CD4-positive, alpha-beta T cell treated with Interleukin-17A for 4 hours (primary cell): Measurements from ENCODE around the gene ITGB5.

Source experiments
- DNase-seq: peaks from one replicate; pipeline ENCODE4 v3.0.0-alpha.2; 2020; ENCODE audit warnings: mixed read lengths

Gene ITGB5

DNA sequence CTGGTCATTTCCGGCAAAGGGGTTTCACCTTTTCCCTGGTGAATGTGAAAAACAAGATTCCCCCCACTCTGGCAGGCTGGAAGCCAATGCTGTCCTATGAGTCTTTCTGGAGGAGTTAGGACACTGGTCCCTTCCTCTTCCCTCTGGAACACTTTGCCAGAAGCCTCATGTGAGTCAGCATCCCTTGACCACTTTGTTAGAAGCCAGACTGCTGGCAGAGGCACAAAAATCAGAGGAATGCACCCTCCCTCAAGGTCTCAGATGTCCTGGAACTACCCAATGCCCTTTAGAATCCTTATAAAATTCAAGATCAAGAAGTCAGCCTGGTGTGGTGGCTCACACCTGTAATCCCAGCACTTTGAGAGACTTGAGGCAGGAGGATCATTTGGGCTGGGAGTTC is 26.6 kb downstream of the ITGB5 start:
- DNase-seq: no peak

DNA sequence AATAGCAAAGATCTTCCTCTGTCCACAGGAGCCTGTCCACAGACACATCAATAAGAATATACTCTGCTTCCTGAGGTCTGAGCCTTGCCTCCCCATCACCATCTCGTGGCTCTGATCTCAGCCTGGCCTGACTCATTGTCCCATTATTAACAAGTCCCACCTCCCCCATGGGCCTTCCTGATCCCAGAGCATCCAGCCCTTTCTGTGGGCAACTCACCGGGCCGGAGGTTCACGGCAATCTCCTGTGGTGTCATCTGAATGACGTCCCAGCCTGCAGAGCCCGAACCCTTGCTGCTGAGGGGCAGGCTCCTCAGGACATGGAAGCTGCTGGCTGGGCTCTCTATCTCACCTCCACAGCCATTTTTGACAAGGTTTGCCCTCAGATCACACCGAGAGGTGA is 28.1 kb downstream of the ITGB5 start:
- DNase-seq: no peak

DNA sequence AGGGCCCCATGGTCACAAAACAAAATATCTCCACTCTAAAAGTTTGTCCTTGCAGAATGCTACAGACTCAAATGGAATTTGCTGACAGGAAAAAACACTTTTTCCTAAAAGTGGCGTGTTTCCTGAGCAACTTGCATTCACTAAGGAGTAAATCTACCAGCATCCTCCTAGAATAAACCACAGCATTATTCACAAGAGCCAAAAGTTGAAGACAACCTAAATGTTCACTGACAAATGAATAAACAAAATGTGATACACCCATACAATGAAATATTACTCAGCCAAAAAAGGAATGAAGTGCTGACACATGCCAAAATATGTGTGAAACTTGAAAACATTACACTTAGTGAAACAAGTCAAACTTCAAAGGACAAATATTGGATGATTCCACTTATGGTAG is 28.9 kb downstream of the ITGB5 start:
- DNase-seq: no peak

DNA sequence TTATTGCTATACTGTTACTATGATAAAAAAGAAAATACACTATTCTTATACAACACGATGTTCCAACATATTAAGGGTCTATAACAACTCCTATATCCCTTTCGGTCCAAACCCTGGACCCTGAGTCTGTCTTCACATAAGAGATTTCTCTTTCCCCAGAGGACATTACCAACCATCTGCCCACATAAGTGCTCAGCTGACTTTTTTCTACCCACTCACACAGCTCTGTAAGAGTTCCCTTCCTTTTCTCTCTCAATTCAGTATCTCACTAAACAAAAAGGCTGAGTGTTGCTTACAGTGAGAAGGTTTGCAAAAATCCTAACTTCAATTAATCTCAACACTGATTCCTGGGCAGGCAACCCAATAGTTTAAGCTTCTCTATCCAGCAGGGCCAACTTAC is 30.5 kb downstream of the ITGB5 start:
- DNase-seq: no peak

DNA sequence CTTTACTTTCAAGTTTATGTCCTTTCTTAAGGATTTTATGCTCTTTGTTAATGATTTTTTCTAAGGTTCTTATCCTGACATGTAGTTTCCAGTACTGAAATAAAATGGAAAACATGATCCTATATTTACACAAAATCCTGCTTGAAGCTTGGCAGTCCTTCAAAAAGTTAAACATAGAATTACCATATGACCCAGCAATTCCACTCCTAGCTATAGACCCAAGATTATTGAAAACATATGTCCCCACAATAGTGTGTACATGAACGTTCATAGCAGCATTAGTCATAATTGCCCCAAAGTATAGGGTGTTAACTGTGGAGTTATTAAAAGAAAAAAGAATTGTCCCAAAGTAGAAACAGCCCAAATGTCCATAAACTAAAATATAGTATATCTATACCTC is 33.2 kb downstream of the ITGB5 start:
- DNase-seq: no peak

DNA sequence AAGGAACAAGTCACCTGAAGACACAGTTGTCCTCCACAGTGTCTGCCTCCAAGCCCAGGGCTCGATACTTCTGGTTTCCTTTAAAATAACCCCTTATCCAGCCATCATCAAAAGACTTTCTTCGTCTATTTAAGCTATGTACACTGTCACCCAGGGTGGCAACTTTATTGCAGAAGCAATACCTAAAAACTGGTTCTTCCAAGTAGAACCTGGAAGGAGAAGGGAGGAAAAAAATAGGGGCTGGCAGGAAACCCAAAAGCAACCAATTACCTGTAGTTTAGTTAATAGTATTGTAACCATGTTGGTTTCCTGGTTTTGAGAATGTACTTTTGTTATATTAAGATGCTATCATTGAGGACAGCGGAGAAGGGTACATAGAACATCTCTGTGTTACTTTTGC is 33.7 kb downstream of the ITGB5 start:
- no peak for DNase-seq

DNA sequence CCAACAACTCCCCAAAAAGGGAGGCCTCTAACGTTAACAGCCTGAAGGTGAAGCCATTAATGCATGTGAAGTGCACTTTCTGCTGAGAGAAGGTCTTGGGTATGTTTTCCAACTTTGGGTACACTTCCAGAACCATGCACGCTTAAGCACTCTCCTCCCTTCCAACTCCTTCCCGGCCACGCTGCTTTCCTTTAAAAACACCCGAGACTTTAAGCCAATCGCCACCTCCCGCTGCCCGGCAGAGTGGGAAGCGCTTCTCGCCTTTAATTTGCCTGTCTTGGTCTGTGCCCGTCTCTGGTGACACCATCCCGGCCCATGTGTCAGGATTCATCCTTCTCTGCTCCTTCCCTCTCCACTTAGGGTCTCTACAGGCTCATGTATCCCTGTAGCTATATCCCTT is 35.3 kb downstream of the ITGB5 start:
- no peak for DNase-seq

DNA sequence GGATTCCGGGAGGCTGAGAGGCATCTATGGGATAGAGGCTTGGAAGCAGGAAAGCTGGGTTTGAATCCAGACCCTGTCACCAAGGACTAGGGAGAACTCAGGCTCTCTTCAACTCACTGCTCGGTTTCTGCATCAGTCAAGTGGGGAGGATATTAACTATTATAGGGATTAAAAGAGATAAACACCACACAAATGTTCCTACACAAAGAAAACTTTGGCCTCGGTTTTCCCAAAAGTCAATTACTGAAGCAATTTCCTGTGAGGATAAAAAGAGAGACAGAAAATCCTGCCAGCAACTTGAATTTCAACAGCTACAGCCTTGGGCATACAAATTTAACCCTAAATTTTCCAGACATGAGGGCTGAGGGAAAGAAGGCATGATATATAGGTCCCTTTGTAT is 36.0 kb downstream of the ITGB5 start:
- DNase-seq: no peak

DNA sequence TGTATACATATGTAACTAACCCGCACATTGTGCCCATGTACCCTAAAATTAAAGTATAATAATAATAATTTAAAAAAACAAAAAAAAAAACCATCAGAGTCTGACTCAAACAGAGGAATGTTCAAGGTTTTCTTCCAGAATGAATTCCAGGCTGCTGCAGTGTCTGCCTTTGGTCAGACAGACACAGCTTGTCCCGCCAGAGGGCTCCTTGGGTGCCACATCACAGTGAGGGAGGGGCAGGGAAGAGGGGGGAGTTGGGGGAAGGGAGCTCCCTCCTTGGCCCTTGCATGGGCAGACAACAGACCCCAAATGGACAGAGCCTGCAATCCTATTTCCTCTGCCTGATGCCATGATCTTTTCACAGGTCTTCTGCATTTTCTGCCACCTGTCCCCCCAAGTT is 36.5 kb downstream of the ITGB5 start:
- no peak for DNase-seq

DNA sequence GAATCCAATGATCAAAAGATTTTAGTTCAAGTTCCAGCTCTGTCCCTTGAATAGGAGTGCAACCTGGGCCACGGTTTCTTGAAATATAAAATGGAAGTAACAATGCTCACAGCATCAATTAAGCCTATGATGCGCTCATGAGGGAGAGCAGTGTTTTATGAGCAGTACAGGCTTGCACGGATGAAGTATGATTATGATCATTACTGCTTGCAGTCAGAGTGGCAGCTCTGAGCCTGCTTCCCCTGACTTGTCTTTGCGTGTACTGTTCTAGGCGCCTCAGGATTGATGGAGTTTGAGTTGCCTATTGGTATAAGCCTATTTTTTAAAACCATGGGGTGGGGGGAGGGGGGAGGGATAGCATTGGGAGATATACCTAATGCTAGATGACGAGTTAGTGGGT is 37.0 kb downstream of the ITGB5 start:
- no peak for DNase-seq

DNA sequence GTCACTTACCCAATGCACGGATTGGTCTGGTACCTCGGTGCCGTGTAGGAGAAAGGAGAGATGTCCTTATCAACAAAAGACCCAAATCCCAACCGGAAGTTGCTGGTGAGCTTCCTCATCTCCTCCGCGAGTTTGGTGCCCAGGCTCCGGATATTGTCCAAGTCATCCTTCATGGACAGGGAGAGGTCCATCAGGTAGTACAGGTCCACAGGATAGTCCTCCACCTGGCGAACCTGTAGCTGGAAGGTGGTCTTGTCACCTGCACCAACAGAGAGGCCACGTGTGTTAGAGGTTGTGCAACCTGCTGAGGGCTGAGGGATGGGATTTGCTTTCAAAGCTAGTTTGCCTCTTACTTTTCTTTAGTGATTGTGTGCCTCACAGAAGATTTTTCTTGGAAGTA is 38.9 kb downstream of the ITGB5 start:
- DNase-seq: no peak

DNA sequence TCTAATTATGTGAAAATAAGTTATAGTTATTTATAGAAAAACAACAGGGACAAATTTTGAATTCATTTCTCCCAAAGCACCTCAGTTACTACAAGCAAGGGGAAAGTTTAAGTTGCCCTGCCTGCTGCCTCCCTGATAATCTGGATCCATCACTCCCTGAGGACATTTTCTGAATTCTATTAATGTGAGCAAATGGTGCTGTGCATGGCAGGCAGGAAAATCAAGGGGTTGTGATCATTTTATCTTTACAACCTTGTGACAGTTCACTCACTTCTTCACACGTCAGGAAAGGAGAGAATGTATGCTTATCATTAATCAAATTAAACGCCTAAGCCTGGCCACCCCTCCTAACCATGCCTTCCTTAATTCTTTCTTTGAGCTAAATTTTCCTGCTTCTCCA is 39.3 kb downstream of the ITGB5 start:
- no peak for DNase-seq

DNA sequence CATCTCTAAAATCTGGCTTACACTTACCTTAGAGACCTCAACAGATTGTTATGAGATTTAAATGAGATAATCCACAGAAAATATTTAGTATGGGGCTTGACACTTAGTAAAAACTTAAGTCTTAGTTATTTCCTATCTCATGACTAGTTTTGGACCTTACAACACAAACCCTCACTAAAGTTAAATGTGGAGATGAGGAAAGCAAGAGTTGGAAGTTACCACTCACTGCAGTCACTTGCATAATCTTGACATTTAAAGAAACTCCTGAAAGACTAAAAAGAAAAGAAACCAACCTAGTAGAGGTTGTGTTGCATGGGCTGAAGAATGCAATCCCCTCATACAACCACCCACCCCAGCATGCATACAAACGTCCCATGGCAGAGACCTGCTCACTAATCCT is 40.1 kb downstream of the ITGB5 start:
- DNase-seq: no peak

DNA sequence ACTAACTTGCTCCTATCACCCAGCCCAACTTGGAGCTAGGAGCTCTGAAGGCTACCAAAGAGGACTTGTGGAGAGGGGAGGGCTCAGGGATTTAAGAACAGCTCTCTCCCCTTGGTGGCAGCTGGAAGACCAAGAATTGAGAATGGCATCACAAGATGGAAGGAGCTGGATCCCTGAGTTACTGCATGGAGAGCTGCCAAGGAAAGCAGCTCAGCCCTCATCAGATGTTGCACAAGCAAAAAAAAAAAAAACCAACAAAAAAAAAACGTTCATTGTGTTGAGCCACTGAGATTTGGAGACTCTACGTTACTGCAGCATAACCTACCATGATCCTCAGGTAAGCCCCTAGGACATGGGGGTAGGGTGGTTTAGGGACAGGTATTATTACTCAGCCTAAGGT is 41.0 kb downstream of the ITGB5 start:
- no peak for DNase-seq

DNA sequence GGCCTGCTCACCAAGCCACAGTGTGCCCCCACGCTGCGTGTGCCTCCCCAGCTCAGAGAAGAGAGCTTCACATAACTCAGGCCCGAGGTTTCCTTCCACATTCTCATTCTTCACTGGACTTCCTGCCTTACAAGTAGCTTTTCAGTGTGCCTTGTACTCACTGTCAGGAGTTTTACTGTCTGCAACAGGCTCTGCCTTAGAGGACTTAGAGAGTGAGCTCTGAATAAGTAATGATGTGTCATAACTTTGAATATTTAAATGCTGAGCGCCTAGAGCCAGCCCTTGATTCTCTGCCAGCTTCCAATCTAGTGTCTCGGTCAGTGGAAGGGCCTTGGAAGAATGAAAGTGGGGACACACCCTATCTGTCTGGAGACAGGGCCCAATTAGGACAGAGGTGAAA is 41.8 kb downstream of the ITGB5 start:
- no peak for DNase-seq

DNA sequence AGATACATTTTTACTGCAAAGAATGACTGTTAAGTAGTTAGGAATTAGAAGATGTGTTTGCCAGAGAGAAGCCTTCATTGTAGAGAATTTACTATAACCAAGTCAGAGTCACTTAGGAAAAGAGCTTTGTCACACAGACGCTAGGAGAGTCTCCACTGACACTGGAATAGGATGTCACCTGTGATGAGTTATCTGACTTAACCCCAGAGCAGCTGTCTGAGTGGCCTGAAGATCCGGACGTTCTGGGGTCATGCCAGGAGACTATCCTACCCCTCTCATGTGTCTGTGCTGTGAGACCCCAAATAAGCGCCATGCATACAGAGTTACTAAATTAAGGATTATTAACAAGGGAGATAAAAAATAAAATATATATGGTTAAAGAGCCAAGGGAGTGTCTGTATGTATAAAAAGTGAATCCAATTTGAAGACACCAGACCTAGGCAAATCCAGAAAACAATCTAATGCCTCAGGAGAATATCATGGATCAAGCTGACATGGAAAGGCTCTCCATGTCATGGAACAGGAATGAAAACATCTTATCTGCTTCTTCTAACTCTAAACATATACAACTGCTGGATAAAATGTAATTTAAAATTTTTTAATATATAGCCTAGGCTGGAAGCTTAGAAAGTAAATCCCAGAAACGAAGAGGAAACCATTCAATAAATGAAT is 43.5 kb downstream of the ITGB5 start:
- no peak for DNase-seq

DNA sequence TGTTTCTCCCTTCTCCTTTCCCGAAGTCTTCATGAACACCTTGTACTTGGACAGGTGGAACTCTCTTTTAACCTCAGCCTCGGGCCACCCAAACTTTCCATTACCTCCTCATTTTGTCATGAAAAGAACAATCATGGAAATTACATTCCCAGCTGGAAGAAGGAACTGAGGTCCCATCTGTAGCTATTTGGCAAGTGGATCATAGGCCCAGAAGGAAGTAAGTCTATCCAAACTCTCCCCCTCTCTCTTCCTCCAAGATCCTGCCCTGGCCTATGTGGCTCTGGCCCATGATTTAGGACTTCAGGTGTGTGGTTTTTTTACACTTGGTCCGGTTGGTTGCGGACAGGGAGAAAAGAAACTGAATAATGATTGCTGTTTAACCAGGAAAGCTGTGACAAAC is 44.1 kb downstream of the ITGB5 start:
- DNase-seq: no peak

DNA sequence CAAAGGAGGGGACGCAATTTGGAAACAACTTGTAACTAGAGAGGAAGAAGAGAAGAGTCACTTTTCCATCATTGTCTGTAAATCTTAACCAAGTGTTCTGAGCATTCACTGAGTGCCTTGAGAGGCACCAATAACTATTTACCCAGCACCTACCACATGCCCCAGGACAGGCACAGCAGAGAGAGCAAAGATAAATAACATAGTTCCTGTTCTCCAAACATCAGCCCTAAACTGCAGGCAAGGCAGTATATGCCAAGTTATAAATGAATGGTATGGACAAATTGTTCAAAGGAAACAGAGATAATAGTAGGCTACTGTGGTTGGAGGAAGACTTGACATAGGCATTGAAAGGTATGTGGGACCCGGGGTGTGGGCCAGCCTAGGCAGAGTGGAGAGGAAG is 45.6 kb downstream of the ITGB5 start:
- no peak for DNase-seq

DNA sequence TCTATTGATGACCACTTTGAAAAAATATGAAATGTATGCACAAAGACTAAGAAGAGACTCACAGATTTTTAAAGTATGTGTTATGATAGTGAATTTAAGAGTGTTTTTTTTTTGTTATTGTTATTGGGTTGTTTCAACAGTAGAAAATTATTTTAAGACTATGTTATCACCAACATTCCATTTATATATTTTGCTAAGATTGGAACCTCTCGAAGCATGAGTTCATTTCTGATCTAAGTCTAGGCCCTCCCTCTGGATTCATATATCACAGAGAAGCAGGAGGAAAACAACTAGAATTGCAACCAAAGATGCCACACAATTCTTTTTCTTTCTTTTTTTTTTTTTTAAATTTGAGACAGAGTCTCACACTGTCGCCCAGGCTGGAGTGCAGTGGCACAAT is 46.8 kb downstream of the ITGB5 start:
- DNase-seq: no peak

DNA sequence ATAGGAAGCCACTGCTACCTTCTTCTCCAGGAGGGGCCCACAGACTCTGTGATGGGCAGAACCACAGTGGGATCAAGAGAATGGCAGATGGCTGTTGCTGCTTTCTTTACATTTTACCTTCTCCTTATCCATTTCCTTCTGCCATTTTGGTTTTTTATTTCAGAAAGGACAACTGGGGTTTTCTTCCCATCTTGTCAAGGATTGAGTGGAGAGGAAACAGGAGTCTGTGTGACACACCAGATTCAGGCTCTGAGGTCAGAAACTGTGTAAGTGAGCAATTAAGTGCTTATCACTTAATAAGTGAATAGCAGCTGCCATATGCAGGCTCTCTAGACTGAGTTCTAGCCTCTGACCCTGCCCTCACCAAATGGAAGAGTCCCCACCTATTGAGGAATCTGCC is 47.3 kb downstream of the ITGB5 start:
- no peak for DNase-seq

DNA sequence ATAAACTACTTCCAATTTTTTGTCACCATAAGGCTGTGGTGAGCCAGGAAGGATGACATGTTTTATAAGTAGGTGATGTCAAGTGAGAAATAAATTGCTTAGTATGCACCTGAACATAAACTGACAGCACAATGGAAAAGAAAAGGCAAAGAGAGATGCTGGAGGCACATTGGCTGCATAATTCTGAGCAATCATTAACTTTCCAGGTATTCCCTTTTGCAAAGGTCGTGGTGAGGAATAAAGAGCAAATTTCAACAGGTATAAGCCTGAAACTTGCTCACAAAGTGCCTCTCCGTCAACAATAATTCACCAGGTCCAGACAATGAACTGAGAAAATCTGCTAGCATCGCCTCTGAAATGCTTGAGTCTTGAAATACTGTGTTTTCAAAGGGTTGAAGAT is 48.2 kb downstream of the ITGB5 start:
- DNase-seq: no peak

DNA sequence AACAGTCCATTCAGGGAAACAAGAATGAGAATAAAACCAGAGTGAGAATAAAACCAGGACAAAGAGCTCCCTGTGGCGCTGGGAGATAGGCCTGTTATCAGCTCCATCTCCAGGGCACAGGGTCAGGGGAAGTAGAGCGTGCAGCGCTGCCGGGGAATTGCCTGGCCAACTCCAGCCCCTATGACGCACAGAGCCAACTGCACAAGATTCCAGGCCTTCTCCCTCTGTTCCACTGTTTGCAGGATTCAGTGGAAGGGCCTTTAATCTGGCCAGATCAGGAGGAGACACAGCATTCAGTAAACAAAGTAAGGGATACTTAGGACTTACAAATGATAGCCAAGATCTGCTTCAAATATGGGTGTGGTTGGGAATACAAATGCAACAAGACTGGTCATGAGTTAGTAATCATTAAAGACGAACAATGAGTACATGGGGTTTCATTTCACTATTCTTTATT is 49.4 kb downstream of the ITGB5 start:
- DNase-seq: no peak

DNA sequence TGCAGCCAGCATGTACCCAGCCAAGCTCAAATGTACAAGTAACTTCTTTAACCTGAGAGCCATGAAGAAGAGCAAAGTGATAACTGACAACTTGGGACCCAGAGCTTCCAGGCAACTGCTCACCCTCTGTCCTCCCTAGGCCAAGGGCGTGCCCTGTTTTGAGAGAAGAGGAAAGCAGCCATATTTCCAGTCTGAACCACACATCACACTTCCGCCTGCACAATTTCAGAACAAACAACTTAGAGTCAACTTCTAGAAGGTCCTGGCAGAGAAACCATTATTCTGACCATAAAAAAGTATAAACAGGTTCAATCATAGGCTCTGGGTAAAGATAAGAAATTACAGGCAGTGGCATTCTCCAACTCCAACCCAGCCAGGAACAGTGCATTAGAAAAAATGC is 50.1 kb downstream of the ITGB5 start:
- no peak for DNase-seq

DNA sequence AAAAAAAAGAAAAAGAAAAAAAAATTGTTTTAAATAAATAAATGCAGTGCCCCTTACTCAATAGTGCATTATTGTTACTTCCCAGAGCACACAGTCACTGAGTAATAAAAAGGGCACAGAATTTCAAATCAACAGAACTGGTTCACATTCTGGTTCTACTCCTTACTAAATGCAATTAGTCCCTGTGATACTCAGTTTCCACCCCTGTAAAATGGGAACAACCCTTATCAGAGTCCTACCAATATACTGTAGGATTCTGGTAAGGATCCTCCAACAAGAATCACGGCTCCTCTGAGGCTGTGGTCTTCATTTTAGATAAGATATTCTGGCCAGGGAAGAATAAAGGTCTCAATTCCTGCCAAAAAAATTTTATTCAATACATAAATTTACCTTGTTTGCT is 50.7 kb downstream of the ITGB5 start:
- no peak for DNase-seq
